H9 (cell line): ENCODE data around the gene OMG. TPM values are rescaled to one million over a fixed set of nuclear protein-coding genes. Genes with fewer than 3 reads are reported as not detected.

Experiments used
- DNase-seq: peaks from one replicate; pipeline ENCODE4 v3.0.0-alpha.2; 2017
- H2AFZ ChIP-seq: one replicate; pipeline ENCODE4 v1.6.1; 2013; ENCODE audit warnings: mild to moderate bottlenecking, low read length, control low read depth, moderate library complexity
- H2AK5ac ChIP-seq: 2 replicates; pipeline ENCODE4 v1.6.1; 2013; ENCODE audit warnings: low read length, control low read depth, mixed read lengths; ENCODE audit not compliant: insufficient read length
- H2BK120ac ChIP-seq: one replicate; pipeline ENCODE4 v1.6.1; 2013; ENCODE audit warnings: low read depth, mild to moderate bottlenecking, low read length, control low read depth, inconsistent platforms; ENCODE audit not compliant: poor library complexity, severe bottlenecking
- H2BK12ac ChIP-seq: 2 replicates; pipeline ENCODE4 v1.6.1; 2013; ENCODE audit warnings: low read length, control low read depth, mixed read lengths, low read depth; ENCODE audit not compliant: insufficient read length
- H2BK15ac ChIP-seq: 2 replicates; pipeline ENCODE4 v1.6.1; 2013; ENCODE audit warnings: low read depth, low read length, control low read depth
- H2BK20ac ChIP-seq: one replicate; pipeline ENCODE4 v1.6.1; 2013; ENCODE audit warnings: low read depth, mild to moderate bottlenecking, low read length, control low read depth, inconsistent platforms; ENCODE audit not compliant: poor library complexity, severe bottlenecking
- H2BK5ac ChIP-seq: 2 replicates; pipeline ENCODE4 v1.6.1; 2013; ENCODE audit warnings: low read length, control low read depth, mixed read lengths; ENCODE audit not compliant: insufficient read length
- H3K14ac ChIP-seq: 2 replicates; pipeline ENCODE4 v1.6.1; 2013; ENCODE audit warnings: low read length, control low read depth; ENCODE audit not compliant: insufficient read depth
- H3K18ac ChIP-seq: 2 replicates; pipeline ENCODE4 v1.6.1; 2013; ENCODE audit warnings: low read depth, mild to moderate bottlenecking, mixed read lengths, low read length, control low read depth; ENCODE audit not compliant: insufficient read length
- H3K23ac ChIP-seq: 2 replicates; pipeline ENCODE4 v1.6.1; 2013; ENCODE audit warnings: low read length, control low read depth, mixed read lengths, low read depth; ENCODE audit not compliant: insufficient read length
- H3K23me2 ChIP-seq: 2 replicates; pipeline ENCODE4 v1.6.1; 2013; ENCODE audit warnings: low read depth, mild to moderate bottlenecking, mixed read lengths, low read length, control low read depth; ENCODE audit not compliant: insufficient read length, poor library complexity, severe bottlenecking
- H3K27ac ChIP-seq: 2 replicates; pipeline ENCODE4 v1.5.1; 2013; ENCODE audit warnings: low read length, control low read depth, mixed read lengths, low read depth; ENCODE audit not compliant: insufficient read length
- H3K27me3 ChIP-seq: 2 replicates; pipeline ENCODE4 v1.6.1; 2013; ENCODE audit warnings: low read length, control low read depth, inconsistent platforms; ENCODE audit not compliant: insufficient read depth
- H3K4ac ChIP-seq: 2 replicates; pipeline ENCODE4 v1.6.1; 2013; ENCODE audit warnings: low read depth, mild to moderate bottlenecking, control low read depth, inconsistent platforms, low read length, moderate library complexity
- H3K4me1 ChIP-seq: 2 replicates; pipeline ENCODE4 v1.6.1; 2013; ENCODE audit warnings: low read length, control low read depth, inconsistent platforms; ENCODE audit not compliant: insufficient read depth
- H3K4me2 ChIP-seq: 2 replicates; pipeline ENCODE4 v1.6.1; 2013; ENCODE audit warnings: low read length, control low read depth, mixed read lengths; ENCODE audit not compliant: insufficient read length, insufficient read depth
- H3K56ac ChIP-seq: 2 replicates; pipeline ENCODE4 v1.6.1; 2013; ENCODE audit warnings: low read depth, mild to moderate bottlenecking, mixed read lengths, low read length, control low read depth; ENCODE audit not compliant: insufficient read length
- H3K79me1 ChIP-seq: 2 replicates; pipeline ENCODE4 v1.6.1; 2013; ENCODE audit warnings: low read depth, mild to moderate bottlenecking, moderate library complexity, low read length, control low read depth, inconsistent platforms; ENCODE audit not compliant: insufficient read depth, poor library complexity, severe bottlenecking
- H3K79me2 ChIP-seq: 2 replicates; pipeline ENCODE4 v1.6.1; 2013; ENCODE audit warnings: low read length, control low read depth, inconsistent platforms; ENCODE audit not compliant: insufficient read depth
- H3K9ac ChIP-seq: 2 replicates; pipeline ENCODE4 v1.6.1; 2013; ENCODE audit warnings: low read length, control low read depth, mixed read lengths; ENCODE audit not compliant: insufficient read length; ENCODE audit errors: extremely low read depth
- H3K9me3 ChIP-seq: one replicate; pipeline ENCODE4 v1.6.1; 2013; ENCODE audit warnings: low read depth, low read length, inconsistent platforms; ENCODE audit not compliant: control insufficient read depth
- H3T11ph ChIP-seq: one replicate; pipeline ENCODE4 v1.6.1; 2013; ENCODE audit warnings: mild to moderate bottlenecking, low read length, control low read depth, inconsistent platforms
- H4K20me1 ChIP-seq: one replicate; pipeline ENCODE4 v1.6.1; 2013; ENCODE audit not compliant: control insufficient read depth, insufficient read length, insufficient read depth
- H4K5ac ChIP-seq: 2 replicates; pipeline ENCODE4 v1.6.1; 2013; ENCODE audit warnings: low read depth, mild to moderate bottlenecking, mixed read lengths, low read length, control low read depth; ENCODE audit not compliant: insufficient read length
- H4K8ac ChIP-seq: replicated peaks from 2 replicates; pipeline ENCODE4 v1.6.1; 2013; ENCODE audit warnings: low read length, control low read depth, mixed read lengths, low read depth; ENCODE audit not compliant: insufficient read length
- H4K91ac ChIP-seq: 2 replicates; pipeline ENCODE4 v1.6.1; 2013; ENCODE audit warnings: low read depth, mild to moderate bottlenecking, moderate library complexity, mixed read lengths, low read length, control low read depth; ENCODE audit not compliant: insufficient read length
- H3K27ac Mint-ChIP-seq, 3 experiments: 2 replicates in 2 of 3; 3 replicates in 1 of 3; pipeline ENCODE4 v1.8.0; 2020 to 2021; ENCODE audit warnings: mixed read lengths in 3 of 3, mild to moderate bottlenecking in 1 of 3, moderate library complexity in 1 of 3
- H3K27me3 Mint-ChIP-seq: 2 replicates; pipeline ENCODE4 v1.8.0; 2021; ENCODE audit warnings: low read depth, mild to moderate bottlenecking, moderate library complexity, mixed read lengths
- H3K36me3 Mint-ChIP-seq, 3 experiments: 2 replicates in 2 of 3; 3 replicates in 1 of 3; pipeline ENCODE4 v1.8.0; 2020 to 2021; ENCODE audit warnings: low read depth in 3 of 3, mixed read lengths in 3 of 3; ENCODE audit not compliant: insufficient read depth in 1 of 3
- H3K4me1 Mint-ChIP-seq, 2 experiments: 2 replicates each; pipeline ENCODE4 v1.8.0; 2020; ENCODE audit warnings: mixed read lengths in 2 of 2
- H3K4me3 Mint-ChIP-seq, 2 experiments: 2 replicates in 1 of 2; 3 replicates in 1 of 2; pipeline ENCODE4 v1.8.0; 2020 to 2021; ENCODE audit warnings: mild to moderate bottlenecking in 2 of 2, mixed read lengths in 2 of 2, moderate library complexity in 1 of 2
- H3K9me3 Mint-ChIP-seq, 2 experiments: 2 replicates in 1 of 2; 3 replicates in 1 of 2; pipeline ENCODE4 v1.8.0; 2020; ENCODE audit warnings: mild to moderate bottlenecking in 2 of 2, mixed read lengths in 2 of 2, moderate library complexity in 1 of 2
- CTCF ChIP-seq: fragments of 200-600 bp; sonication (generic); conservative IDR thresholded peaks from 3 replicates; pipeline ENCODE4 v1.8.0; 2021; ENCODE audit warnings: antibody characterized with exemption, mild to moderate bottlenecking
- WGBS: extraction: QIAGEN DNeasy Blood & Tissue Kit; methylation state at CpG from one replicate; pipeline ENCODE4 v1.1.7; 2013; ENCODE audit warnings: missing lambda C conversion rate, low lambda C conversion rate, mixed read lengths; ENCODE audit not compliant: insufficient read length; ENCODE audit errors: extremely low coverage; 5-methylcytosine and 5-hydroxymethylcytosine counted together
- total RNA-seq: library from RNA; stranded (reverse); gene quantifications from 2 replicates; pipeline ENCODE4 v1.2.1, GENCODE V29; 2021

Gene OMG
- total RNA-seq, 1 experiment from 2014 or later = not detected

DNA sequence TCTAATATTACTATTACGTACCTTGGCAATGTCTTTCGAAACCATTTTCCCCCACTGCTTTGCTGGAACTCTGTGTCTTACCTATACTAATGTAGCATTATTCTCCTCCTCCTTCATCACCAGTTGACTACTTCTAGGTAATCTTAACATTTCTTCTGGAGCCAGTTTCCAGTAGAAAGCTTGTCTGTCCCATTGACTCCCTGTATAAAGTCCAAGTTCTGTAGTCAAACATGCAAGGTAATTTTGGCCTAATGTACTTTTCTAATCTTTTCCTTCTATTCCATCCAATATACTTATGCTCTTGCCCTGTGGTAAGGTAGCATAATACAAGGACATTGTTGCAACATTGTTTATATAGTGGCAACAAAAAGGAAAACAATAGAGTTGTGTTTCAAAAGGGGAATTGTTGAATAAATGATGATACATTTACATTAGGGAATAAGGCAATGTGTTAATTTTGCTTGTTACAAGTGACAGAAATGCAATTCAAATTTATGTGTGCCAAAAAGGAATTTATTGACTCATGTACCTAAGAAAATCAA, 27.9 kb downstream of the OMG start:
- Histone ChIP-seq H2BK120ac (no peak overlapping the region), H2BK12ac (no peak overlapping the region), H3K79me1 (no peaks in the 10 kb centered on the region), H4K20me1 (no peaks in the 10 kb centered on the region), H3K4me2 (no peak overlapping the region), H2BK15ac (no peak overlapping the region), H3K23me2 (no peaks in the 10 kb centered on the region), H3K27ac (peak overlapping the region; percentile 68), H3K18ac (no peak overlapping the region), H3T11ph (no peak overlapping the region), H4K91ac (no peak overlapping the region), H3K4me1 (0 out of 2 replicates have a peak, but pooled peaks cover 3% of the 10 kb centered on the region), H2BK20ac (no peak overlapping the region), H4K5ac (no peak overlapping the region), H3K4ac (no peak overlapping the region), H3K27me3 (no peaks in the 10 kb centered on the region), H4K8ac (no peak overlapping the region), H2BK5ac (no peak overlapping the region), H3K9ac (no peak overlapping the region), H3K79me2 (no peaks in the 10 kb centered on the region), H3K56ac (no peak overlapping the region), H3K14ac (no peak overlapping the region), H2AK5ac (no peak overlapping the region), H3K9me3 (no peaks in the 10 kb centered on the region), H3K23ac (no peak overlapping the region), H2AFZ (no peak overlapping the region)
- Mint-ChIP-seq H3K9me3 (no peaks in the 10 kb centered on the region), H3K27me3 (no peaks in the 10 kb centered on the region), H3K36me3 (peaks cover 4 to 49% (median 29%) of the 10 kb centered on the region in 3 experiments; a peak in 6 of 7 replicates), H3K4me1 (peaks cover 8 to 11% of the 10 kb centered on the region in 2 experiments), H3K4me3 (no peak overlapping the region), H3K27ac (peak overlapping the region in 1 of 3 experiments; percentile 74; a peak in 2 of 7 replicates)
- no peak for TF ChIP-seq CTCF
- DNase-seq = no peak
- WGBS = no CpG with 5 or more reads among the region's 2 CpGs
